ENCODE data around the gene LAPTM5.

The LAPTM5 gene

DNA sequence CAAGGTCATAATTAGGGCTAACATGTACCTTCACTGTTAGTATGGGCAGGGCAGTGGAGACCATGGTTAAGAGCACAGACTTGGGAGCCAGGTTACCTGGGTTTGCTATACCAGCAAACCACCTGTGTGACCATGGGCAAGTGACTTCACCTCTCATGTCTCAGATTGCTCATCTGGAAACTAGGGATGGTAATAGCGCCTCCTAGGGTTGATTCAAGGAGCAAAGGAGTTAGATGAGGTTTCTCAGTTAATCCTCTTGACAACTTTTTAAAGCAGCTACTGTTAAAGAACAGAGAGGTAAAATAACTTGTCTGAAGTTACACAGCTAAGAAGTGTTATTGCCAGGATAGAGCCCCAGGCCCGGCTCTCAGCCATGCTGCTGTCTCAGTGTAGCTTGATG is 33.4 kb downstream of the LAPTM5 start:
- H3K27me3 ChIP-seq = no peaks in the 10 kb centered on the region
- no peak for TF ChIP-seq CTCF (IDR thresholded peaks at IDR 0.05)
- H3K4me1 ChIP-seq = peaks cover 0 to 12% (median 4%) of the 10 kb centered on the region in 4 donors
- no peaks in the 10 kb centered on the region for H3K9me3 ChIP-seq
- no peak for DNase-seq
- peaks cover 0 to 53% (median 7%) of the 10 kb centered on the region in 3 donors for H3K36me3 ChIP-seq
- H3K4me3 ChIP-seq = no peak overlapping the region
- H3K27ac ChIP-seq = no peak overlapping the region
- intact Hi-C loops (cut with DNase I; ENCODE audit: low total_unique reads) = loop anchor here (5.0 kb wide), 1 partner anchor 188 kb away; no protein-coding TSS in a partner anchor

DNA sequence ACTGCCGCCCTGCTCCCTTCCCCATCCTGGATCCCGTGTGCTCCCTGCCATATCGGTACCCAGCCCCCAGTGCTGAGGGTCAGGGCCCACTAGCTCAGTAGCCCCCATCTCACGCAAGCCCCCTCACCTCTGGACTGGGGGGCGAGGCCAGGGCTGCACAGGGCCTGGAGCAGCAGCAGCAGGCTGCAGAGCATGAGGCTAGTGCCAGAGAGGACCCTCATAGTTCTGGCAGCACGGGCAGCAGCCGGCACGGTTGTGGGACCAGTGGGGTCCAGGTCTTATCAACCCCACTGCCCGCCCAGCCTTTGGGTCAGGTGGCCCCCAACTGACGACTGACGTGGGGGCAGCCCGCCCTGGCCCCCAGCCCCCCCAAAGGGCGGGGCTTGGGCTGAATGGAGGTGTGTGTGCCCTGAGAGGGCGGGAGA is 34.2 kb downstream of the LAPTM5 start, which contains the start of gene MATN1:
MATN1 (minus strand) TSS at position 255 of the 425 bp plus-strand sequence; CDS start at position 221, 34 bp downstream.
- TF ChIP-seq CTCF (IDR thresholded peaks at IDR 0.05) = no peak
- intact Hi-C loops (cut with DNase I; ENCODE audit: low total_unique reads) = loop anchor here (2.0 to 5.0 kb wide), 2 partner anchors 53 to 189 kb away; no protein-coding TSS in a partner anchor

GRCh38 chr1:30721812-30722537 is 35.6 kb downstream of the LAPTM5 start:
- H3K36me3 ChIP-seq = peaks cover 0 to 48% (median 7%) of the 10 kb centered on the region in 3 donors
- no peaks in the 10 kb centered on the region for H3K27me3 ChIP-seq
- intact Hi-C loops (cut with DNase I; ENCODE audit: low total_unique reads) = loop anchor here (2.0 to 5.0 kb wide), 2 partner anchors 55 to 190 kb away; no protein-coding TSS in a partner anchor
- no peak overlapping the region for H3K4me3 ChIP-seq
- peaks cover 3 to 21% (median 5%) of the 10 kb centered on the region in 4 donors for H3K4me1 ChIP-seq
- no peak for DNase-seq
- TF ChIP-seq CTCF (IDR thresholded peaks at IDR 0.05) = no peak
- no peaks in the 10 kb centered on the region for H3K9me3 ChIP-seq
- H3K27ac ChIP-seq = no peak overlapping the region

More for the DNA sequence above, 34.2 kb downstream of the LAPTM5 start, which contains the start of gene MATN1:
- DNase-seq = no peak
- Histone ChIP-seq H3K4me3 (no peak within 1 kb of the TSS), H3K27me3 (no peaks in the 10 kb centered on the region), H3K4me1 (peaks cover 3 to 17% (median 5%) of the 10 kb centered on the region in 4 donors), H3K36me3 (peaks cover 0 to 53% (median 7%) of the 10 kb centered on the region in 3 donors), H3K27ac (no peak within 1 kb of the TSS), H3K9me3 (no peaks in the 10 kb centered on the region)

DNA sequence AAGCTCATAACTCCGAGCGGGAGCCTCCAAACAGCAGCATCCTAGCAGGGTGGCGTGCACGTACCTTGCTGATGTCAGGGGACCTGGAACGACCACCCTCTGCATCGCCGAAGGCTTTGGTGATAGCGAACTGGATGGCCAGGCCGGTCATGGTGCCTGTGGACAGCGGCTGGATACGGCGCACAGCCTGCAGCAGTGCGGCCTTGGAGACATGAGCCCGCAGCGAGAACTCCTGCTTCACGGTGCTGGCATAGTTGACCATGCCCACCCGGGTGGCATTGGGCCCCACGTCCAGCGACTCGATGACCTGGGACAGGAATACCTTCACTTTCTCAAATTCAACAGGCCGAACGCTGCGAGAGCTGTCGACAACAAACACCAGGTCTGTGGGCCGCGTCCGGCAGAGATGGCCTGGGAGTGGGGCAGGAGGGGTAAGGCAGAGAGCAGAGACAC is 36.2 kb downstream of the LAPTM5 start:
- Histone ChIP-seq H3K27me3 (no peaks in the 10 kb centered on the region), H3K9me3 (no peaks in the 10 kb centered on the region), H3K36me3 (peaks cover 0 to 46% (median 7%) of the 10 kb centered on the region in 3 donors), H3K4me3 (no peak overlapping the region), H3K4me1 (peaks cover 3 to 21% (median 5%) of the 10 kb centered on the region in 4 donors), H3K27ac (no peak overlapping the region)
- intact Hi-C loops (cut with DNase I; ENCODE audit: low total_unique reads) = loop anchor here (5.0 kb wide), 1 partner anchor 191 kb away; no protein-coding TSS in a partner anchor
- TF ChIP-seq CTCF (IDR thresholded peaks at IDR 0.05) = no peak
- no peak for DNase-seq

- intact Hi-C loops (cut with DNase I; ENCODE audit: low total_unique reads) = loop anchor here (5.0 kb wide), 1 partner anchor 192 kb away; no protein-coding TSS in a partner anchor
- no peak overlapping the region for H3K4me3 ChIP-seq
- peaks cover 3 to 21% (median 5%) of the 10 kb centered on the region in 4 donors for H3K4me1 ChIP-seq
- H3K27ac ChIP-seq = no peak overlapping the region
- no peaks in the 10 kb centered on the region for H3K27me3 ChIP-seq
- TF ChIP-seq CTCF (IDR thresholded peaks at IDR 0.05) = no peak
- peaks cover 0 to 38% (median 3%) of the 10 kb centered on the region in 3 donors for H3K36me3 ChIP-seq
- no peak for DNase-seq
- H3K9me3 ChIP-seq = no peaks in the 10 kb centered on the region
Measured at GRCh38 chr1:30720271-30721223, 37.0 kb downstream of the LAPTM5 start.
